H9 (cell line): ENCODE measurements around the gene IL1B. TPM values are rescaled to one million over a fixed set of nuclear protein-coding genes. Genes with fewer than 3 reads are reported as not detected.

ENCODE experiments used
- DNase-seq: peaks from one replicate; pipeline ENCODE4 v3.0.0-alpha.2; 2017
- H2AFZ ChIP-seq: one replicate; pipeline ENCODE4 v1.6.1; 2013; ENCODE audit warnings: mild to moderate bottlenecking, low read length, control low read depth, moderate library complexity
- H2AK5ac ChIP-seq: 2 replicates; pipeline ENCODE4 v1.6.1; 2013; ENCODE audit warnings: low read length, control low read depth, mixed read lengths; ENCODE audit not compliant: insufficient read length
- H2BK120ac ChIP-seq: one replicate; pipeline ENCODE4 v1.6.1; 2013; ENCODE audit warnings: low read depth, mild to moderate bottlenecking, low read length, control low read depth, inconsistent platforms; ENCODE audit not compliant: poor library complexity, severe bottlenecking
- H2BK12ac ChIP-seq: 2 replicates; pipeline ENCODE4 v1.6.1; 2013; ENCODE audit warnings: low read length, control low read depth, mixed read lengths, low read depth; ENCODE audit not compliant: insufficient read length
- H2BK15ac ChIP-seq: 2 replicates; pipeline ENCODE4 v1.6.1; 2013; ENCODE audit warnings: low read depth, low read length, control low read depth
- H2BK20ac ChIP-seq: one replicate; pipeline ENCODE4 v1.6.1; 2013; ENCODE audit warnings: low read depth, mild to moderate bottlenecking, low read length, control low read depth, inconsistent platforms; ENCODE audit not compliant: poor library complexity, severe bottlenecking
- H2BK5ac ChIP-seq: 2 replicates; pipeline ENCODE4 v1.6.1; 2013; ENCODE audit warnings: low read length, control low read depth, mixed read lengths; ENCODE audit not compliant: insufficient read length
- H3K14ac ChIP-seq: 2 replicates; pipeline ENCODE4 v1.6.1; 2013; ENCODE audit warnings: low read length, control low read depth; ENCODE audit not compliant: insufficient read depth
- H3K18ac ChIP-seq: 2 replicates; pipeline ENCODE4 v1.6.1; 2013; ENCODE audit warnings: low read depth, mild to moderate bottlenecking, mixed read lengths, low read length, control low read depth; ENCODE audit not compliant: insufficient read length
- H3K23ac ChIP-seq: 2 replicates; pipeline ENCODE4 v1.6.1; 2013; ENCODE audit warnings: low read length, control low read depth, mixed read lengths, low read depth; ENCODE audit not compliant: insufficient read length
- H3K23me2 ChIP-seq: 2 replicates; pipeline ENCODE4 v1.6.1; 2013; ENCODE audit warnings: low read depth, mild to moderate bottlenecking, mixed read lengths, low read length, control low read depth; ENCODE audit not compliant: insufficient read length, poor library complexity, severe bottlenecking
- H3K27ac ChIP-seq: 2 replicates; pipeline ENCODE4 v1.5.1; 2013; ENCODE audit warnings: low read length, control low read depth, mixed read lengths, low read depth; ENCODE audit not compliant: insufficient read length
- H3K27me3 ChIP-seq: 2 replicates; pipeline ENCODE4 v1.6.1; 2013; ENCODE audit warnings: low read length, control low read depth, inconsistent platforms; ENCODE audit not compliant: insufficient read depth
- H3K4ac ChIP-seq: 2 replicates; pipeline ENCODE4 v1.6.1; 2013; ENCODE audit warnings: low read depth, mild to moderate bottlenecking, control low read depth, inconsistent platforms, low read length, moderate library complexity
- H3K4me1 ChIP-seq: 2 replicates; pipeline ENCODE4 v1.6.1; 2013; ENCODE audit warnings: low read length, control low read depth, inconsistent platforms; ENCODE audit not compliant: insufficient read depth
- H3K4me2 ChIP-seq: 2 replicates; pipeline ENCODE4 v1.6.1; 2013; ENCODE audit warnings: low read length, control low read depth, mixed read lengths; ENCODE audit not compliant: insufficient read length, insufficient read depth
- H3K56ac ChIP-seq: 2 replicates; pipeline ENCODE4 v1.6.1; 2013; ENCODE audit warnings: low read depth, mild to moderate bottlenecking, mixed read lengths, low read length, control low read depth; ENCODE audit not compliant: insufficient read length
- H3K79me1 ChIP-seq: 2 replicates; pipeline ENCODE4 v1.6.1; 2013; ENCODE audit warnings: low read depth, mild to moderate bottlenecking, moderate library complexity, low read length, control low read depth, inconsistent platforms; ENCODE audit not compliant: insufficient read depth, poor library complexity, severe bottlenecking
- H3K79me2 ChIP-seq: 2 replicates; pipeline ENCODE4 v1.6.1; 2013; ENCODE audit warnings: low read length, control low read depth, inconsistent platforms; ENCODE audit not compliant: insufficient read depth
- H3K9ac ChIP-seq: 2 replicates; pipeline ENCODE4 v1.6.1; 2013; ENCODE audit warnings: low read length, control low read depth, mixed read lengths; ENCODE audit not compliant: insufficient read length; ENCODE audit errors: extremely low read depth
- H3K9me3 ChIP-seq: one replicate; pipeline ENCODE4 v1.6.1; 2013; ENCODE audit warnings: low read depth, low read length, inconsistent platforms; ENCODE audit not compliant: control insufficient read depth
- H3T11ph ChIP-seq: one replicate; pipeline ENCODE4 v1.6.1; 2013; ENCODE audit warnings: mild to moderate bottlenecking, low read length, control low read depth, inconsistent platforms
- H4K20me1 ChIP-seq: one replicate; pipeline ENCODE4 v1.6.1; 2013; ENCODE audit not compliant: control insufficient read depth, insufficient read length, insufficient read depth
- H4K5ac ChIP-seq: 2 replicates; pipeline ENCODE4 v1.6.1; 2013; ENCODE audit warnings: low read depth, mild to moderate bottlenecking, mixed read lengths, low read length, control low read depth; ENCODE audit not compliant: insufficient read length
- H4K8ac ChIP-seq: replicated peaks from 2 replicates; pipeline ENCODE4 v1.6.1; 2013; ENCODE audit warnings: low read length, control low read depth, mixed read lengths, low read depth; ENCODE audit not compliant: insufficient read length
- H4K91ac ChIP-seq: 2 replicates; pipeline ENCODE4 v1.6.1; 2013; ENCODE audit warnings: low read depth, mild to moderate bottlenecking, moderate library complexity, mixed read lengths, low read length, control low read depth; ENCODE audit not compliant: insufficient read length
- H3K27ac Mint-ChIP-seq, 3 experiments: 2 replicates in 2 of 3; 3 replicates in 1 of 3; pipeline ENCODE4 v1.8.0; 2020 to 2021; ENCODE audit warnings: mixed read lengths in 3 of 3, mild to moderate bottlenecking in 1 of 3, moderate library complexity in 1 of 3
- H3K27me3 Mint-ChIP-seq: 2 replicates; pipeline ENCODE4 v1.8.0; 2021; ENCODE audit warnings: low read depth, mild to moderate bottlenecking, moderate library complexity, mixed read lengths
- H3K36me3 Mint-ChIP-seq, 3 experiments: 2 replicates in 2 of 3; 3 replicates in 1 of 3; pipeline ENCODE4 v1.8.0; 2020 to 2021; ENCODE audit warnings: low read depth in 3 of 3, mixed read lengths in 3 of 3; ENCODE audit not compliant: insufficient read depth in 1 of 3
- H3K4me1 Mint-ChIP-seq, 2 experiments: 2 replicates each; pipeline ENCODE4 v1.8.0; 2020; ENCODE audit warnings: mixed read lengths in 2 of 2
- H3K4me3 Mint-ChIP-seq, 2 experiments: 2 replicates in 1 of 2; 3 replicates in 1 of 2; pipeline ENCODE4 v1.8.0; 2020 to 2021; ENCODE audit warnings: mild to moderate bottlenecking in 2 of 2, mixed read lengths in 2 of 2, moderate library complexity in 1 of 2
- H3K9me3 Mint-ChIP-seq, 2 experiments: 2 replicates in 1 of 2; 3 replicates in 1 of 2; pipeline ENCODE4 v1.8.0; 2020; ENCODE audit warnings: mild to moderate bottlenecking in 2 of 2, mixed read lengths in 2 of 2, moderate library complexity in 1 of 2
- WGBS: extraction: QIAGEN DNeasy Blood & Tissue Kit; methylation state at CpG from one replicate; pipeline ENCODE4 v1.1.7; 2013; ENCODE audit warnings: missing lambda C conversion rate, low lambda C conversion rate, mixed read lengths; ENCODE audit not compliant: insufficient read length; ENCODE audit errors: extremely low coverage; 5-methylcytosine and 5-hydroxymethylcytosine counted together
- total RNA-seq: library from RNA; stranded (reverse); gene quantifications from 2 replicates; pipeline ENCODE4 v1.2.1, GENCODE V29; 2021
- TF ChIP-seq, protein P1 (sequence below): fragments of 200-600 bp; sonication (generic); conservative IDR thresholded peaks from 3 replicates; pipeline ENCODE4 v1.8.0; 2021; ENCODE audit warnings: antibody characterized with exemption, mild to moderate bottlenecking

Gene IL1B
- total RNA-seq, 1 experiment from 2014 or later: not detected

DNA sequence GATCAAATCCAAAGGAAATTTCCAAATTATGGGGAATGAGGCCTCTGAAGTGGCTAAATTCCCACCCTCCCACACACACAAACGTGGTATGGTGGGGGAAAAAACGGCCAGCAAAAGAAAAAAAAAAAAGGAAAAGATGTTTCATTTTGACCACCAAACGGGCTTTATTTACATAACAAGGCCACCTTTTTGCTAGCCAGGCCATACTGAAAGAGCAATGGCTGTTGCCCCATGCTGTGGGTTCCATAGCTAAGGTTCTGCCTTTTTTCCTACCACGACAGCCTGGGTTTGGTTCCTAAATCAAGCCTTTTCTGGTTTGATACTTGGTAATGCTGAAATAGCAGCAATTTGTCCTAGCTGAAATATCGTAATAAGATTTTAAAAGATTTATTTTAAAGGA is 14.0 kb upstream of the IL1B start:
- no peak overlapping the region for H3K14ac ChIP-seq
- H4K91ac ChIP-seq: no peak overlapping the region
- no CpG with 5 or more reads among the region's 5 CpGs for WGBS
- peak overlapping the region; percentile 94 to 98 (median 96); a peak in 6 of 7 replicates for H3K27ac Mint-ChIP-seq
- H3K36me3 Mint-ChIP-seq: peaks cover 0 to 24% (median 21%) of the 10 kb centered on the region in 3 experiments; a peak in 6 of 7 replicates
- H3T11ph ChIP-seq: no peak overlapping the region
- no peak overlapping the region for H2BK15ac ChIP-seq
- no peak overlapping the region for H3K23ac ChIP-seq
- H3K79me2 ChIP-seq: no peaks in the 10 kb centered on the region
- H3K4me1 Mint-ChIP-seq: peaks cover 47 to 50% of the 10 kb centered on the region in 2 experiments
- H3K4me3 Mint-ChIP-seq: peak overlapping the region in 1 of 2 experiments; percentile 56; a peak in 3 of 5 replicates
- no peak overlapping the region for H4K5ac ChIP-seq
- no peak overlapping the region for H2BK20ac ChIP-seq
- no peaks in the 10 kb centered on the region for H3K79me1 ChIP-seq
- peaks cover 2% of the 10 kb centered on the region; the same call in 1 of the 2 replicates for H3K27me3 Mint-ChIP-seq
- no peak overlapping the region for H3K4me2 ChIP-seq
- no peak overlapping the region for H2BK120ac ChIP-seq
- H2BK12ac ChIP-seq: no peak overlapping the region
- TF ChIP-seq, protein P1, sequence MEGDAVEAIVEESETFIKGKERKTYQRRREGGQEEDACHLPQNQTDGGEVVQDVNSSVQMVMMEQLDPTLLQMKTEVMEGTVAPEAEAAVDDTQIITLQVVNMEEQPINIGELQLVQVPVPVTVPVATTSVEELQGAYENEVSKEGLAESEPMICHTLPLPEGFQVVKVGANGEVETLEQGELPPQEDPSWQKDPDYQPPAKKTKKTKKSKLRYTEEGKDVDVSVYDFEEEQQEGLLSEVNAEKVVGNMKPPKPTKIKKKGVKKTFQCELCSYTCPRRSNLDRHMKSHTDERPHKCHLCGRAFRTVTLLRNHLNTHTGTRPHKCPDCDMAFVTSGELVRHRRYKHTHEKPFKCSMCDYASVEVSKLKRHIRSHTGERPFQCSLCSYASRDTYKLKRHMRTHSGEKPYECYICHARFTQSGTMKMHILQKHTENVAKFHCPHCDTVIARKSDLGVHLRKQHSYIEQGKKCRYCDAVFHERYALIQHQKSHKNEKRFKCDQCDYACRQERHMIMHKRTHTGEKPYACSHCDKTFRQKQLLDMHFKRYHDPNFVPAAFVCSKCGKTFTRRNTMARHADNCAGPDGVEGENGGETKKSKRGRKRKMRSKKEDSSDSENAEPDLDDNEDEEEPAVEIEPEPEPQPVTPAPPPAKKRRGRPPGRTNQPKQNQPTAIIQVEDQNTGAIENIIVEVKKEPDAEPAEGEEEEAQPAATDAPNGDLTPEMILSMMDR: no peak
- no peaks in the 10 kb centered on the region for H3K9me3 ChIP-seq
- no peak overlapping the region for H3K27ac ChIP-seq
- no peaks in the 10 kb centered on the region for H4K20me1 ChIP-seq
- H3K9me3 Mint-ChIP-seq: peaks cover 11 to 19% of the 10 kb centered on the region in 2 experiments
- no peak overlapping the region for H2BK5ac ChIP-seq
- no peak overlapping the region for H3K56ac ChIP-seq
- no peaks in the 10 kb centered on the region for H3K23me2 ChIP-seq
- no peak overlapping the region for H3K18ac ChIP-seq
- no peaks in the 10 kb centered on the region for H3K27me3 ChIP-seq
- H3K4me1 ChIP-seq: peaks cover 15% of the 10 kb centered on the region; the same call in 1 of the 2 replicates
- H3K4ac ChIP-seq: no peak overlapping the region
- no peak overlapping the region for H3K9ac ChIP-seq
- no peak overlapping the region for H2AK5ac ChIP-seq
- DNase-seq: no peak
- no peak overlapping the region for H4K8ac ChIP-seq
- H2AFZ ChIP-seq: no peak overlapping the region
